ENCODE results near the gene EIF4G3.
"Not testable (repeated sequence)": the region's sequence is repeated elsewhere in the genome, so short reads cannot be mapped to it uniquely, and the experiment has no call there.

The EIF4G3 gene

DNA sequence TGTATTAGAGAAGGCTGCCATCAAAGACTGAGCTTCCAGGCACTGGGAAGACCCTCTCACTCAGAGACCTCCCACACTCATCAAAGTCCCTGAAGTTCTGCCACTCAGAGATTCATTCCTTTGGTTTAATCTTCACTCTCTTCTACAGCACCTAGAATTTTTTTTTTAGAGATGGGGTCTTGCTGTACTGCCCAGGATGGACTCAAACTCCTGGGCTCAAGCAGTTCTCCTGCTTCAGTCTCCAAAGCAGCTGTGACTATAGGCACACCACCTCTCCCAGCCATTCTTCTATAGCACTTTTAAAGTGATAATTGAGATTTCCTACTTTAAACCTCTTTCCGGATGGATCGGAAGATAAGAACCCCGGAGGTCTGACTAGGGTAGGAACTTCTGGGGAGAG lies 385.9 kb downstream of the EIF4G3 start:
- no peak overlapping the region for H3K4me3 ChIP-seq (ENCODE audit: low read length)
- H3K9me3 ChIP-seq (ENCODE audit: control insufficient read depth, low read length): no peaks in the 10 kb centered on the region
- DNase-seq (ENCODE audit: low read depth): no peak
- H3K36me3 ChIP-seq (ENCODE audit: control insufficient read depth, insufficient read depth, low read length, severe bottlenecking): no peaks in the 10 kb centered on the region
- H3K4me1 ChIP-seq (ENCODE audit: control insufficient read depth, insufficient read depth, low read length): peaks cover 18% of the 10 kb centered on the region
- no peaks in the 10 kb centered on the region for H3K27me3 ChIP-seq (replicated peaks; ENCODE audit: control insufficient read depth, insufficient read depth, low read length)
- no peak overlapping the region for H3K9ac ChIP-seq (ENCODE audit: low read length)

DNA sequence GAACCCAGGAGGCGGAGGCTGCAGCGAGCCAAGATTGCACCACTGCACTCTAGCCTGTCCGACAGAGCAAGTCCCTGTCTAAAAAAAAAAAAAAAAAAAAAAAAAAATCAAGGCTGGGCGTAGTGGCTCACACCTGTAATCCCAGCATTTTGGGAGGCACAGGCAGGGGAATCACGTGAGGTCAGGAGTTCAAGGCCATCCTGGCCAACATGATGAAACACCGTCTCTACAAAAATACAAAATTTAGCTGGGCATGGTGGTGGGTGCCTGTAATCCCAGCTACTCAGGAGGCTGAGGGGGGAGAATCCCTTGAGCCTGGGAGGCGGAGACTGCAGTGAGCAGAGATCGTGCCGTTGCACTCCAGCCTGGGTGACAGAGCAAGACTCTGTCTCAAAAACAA lies 387.1 kb downstream of the EIF4G3 start:
- not testable (repeated sequence) for H3K27me3 ChIP-seq (replicated peaks; ENCODE audit: control insufficient read depth, insufficient read depth, low read length); H3K36me3 ChIP-seq (ENCODE audit: control insufficient read depth, insufficient read depth, low read length, severe bottlenecking); DNase-seq (ENCODE audit: low read depth); H3K9me3 ChIP-seq (ENCODE audit: control insufficient read depth, low read length); H3K9ac ChIP-seq (ENCODE audit: low read length); H3K4me3 ChIP-seq (ENCODE audit: low read length)
- peaks cover 26% of the 10 kb centered on the region for H3K4me1 ChIP-seq (ENCODE audit: control insufficient read depth, insufficient read depth, low read length)

DNA sequence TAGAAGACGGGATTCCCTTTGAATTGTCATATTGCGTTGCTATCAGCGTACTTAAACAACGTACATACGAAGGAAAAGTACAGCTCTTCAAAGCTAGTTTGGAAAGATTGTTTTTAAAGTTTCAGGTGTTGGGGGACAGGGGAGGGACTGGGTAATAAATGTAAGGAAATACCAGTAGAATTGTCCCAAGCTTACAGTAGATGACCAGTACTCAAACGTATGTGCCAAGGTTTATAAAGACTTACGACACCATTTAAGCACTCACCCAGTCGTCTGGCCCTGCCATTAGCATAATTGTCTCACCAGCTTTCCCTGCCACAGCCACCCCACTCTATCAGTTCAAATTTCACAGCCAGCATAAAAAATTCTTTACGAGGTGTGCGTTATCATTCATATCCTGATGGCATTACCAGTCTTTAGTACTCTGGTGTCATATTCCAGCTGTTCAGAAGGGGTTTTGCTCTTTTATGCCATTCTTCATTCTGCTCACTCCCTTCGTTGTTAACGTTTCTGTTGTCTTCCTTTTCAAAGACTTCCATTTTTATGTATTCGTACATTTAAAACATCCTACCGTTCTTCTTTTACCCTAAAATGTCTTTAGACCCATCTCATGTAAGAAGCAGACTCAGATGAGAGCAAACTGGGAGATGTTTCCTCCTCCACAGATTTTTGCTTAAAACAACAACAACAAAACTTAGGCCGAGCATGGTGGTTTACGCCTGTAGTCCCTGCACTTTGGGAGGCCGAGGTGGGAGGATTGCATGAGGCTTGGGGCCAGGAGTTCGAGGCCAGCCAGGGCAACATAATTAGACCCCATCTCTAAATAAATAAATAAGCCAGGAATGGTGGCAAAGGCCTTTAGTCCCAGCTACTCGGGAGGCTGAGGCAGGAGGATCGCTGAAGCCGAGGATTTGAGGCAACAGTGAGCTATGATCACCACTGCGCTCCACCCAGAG lies 388.6 kb downstream of the EIF4G3 start:
- H3K4me1 ChIP-seq (ENCODE audit: control insufficient read depth, insufficient read depth, low read length): peaks cover 27% of the 10 kb centered on the region
- peak overlapping the region; percentile 93 for H3K9ac ChIP-seq (ENCODE audit: low read length)
- DNase-seq (ENCODE audit: low read depth): peak; percentile 83
- H3K9me3 ChIP-seq (ENCODE audit: control insufficient read depth, low read length): no peaks in the 10 kb centered on the region
- H3K4me3 ChIP-seq (ENCODE audit: low read length): peak overlapping the region; percentile 89
- no peaks in the 10 kb centered on the region for H3K36me3 ChIP-seq (ENCODE audit: control insufficient read depth, insufficient read depth, low read length, severe bottlenecking)
- no peaks in the 10 kb centered on the region for H3K27me3 ChIP-seq (replicated peaks; ENCODE audit: control insufficient read depth, insufficient read depth, low read length)

DNA sequence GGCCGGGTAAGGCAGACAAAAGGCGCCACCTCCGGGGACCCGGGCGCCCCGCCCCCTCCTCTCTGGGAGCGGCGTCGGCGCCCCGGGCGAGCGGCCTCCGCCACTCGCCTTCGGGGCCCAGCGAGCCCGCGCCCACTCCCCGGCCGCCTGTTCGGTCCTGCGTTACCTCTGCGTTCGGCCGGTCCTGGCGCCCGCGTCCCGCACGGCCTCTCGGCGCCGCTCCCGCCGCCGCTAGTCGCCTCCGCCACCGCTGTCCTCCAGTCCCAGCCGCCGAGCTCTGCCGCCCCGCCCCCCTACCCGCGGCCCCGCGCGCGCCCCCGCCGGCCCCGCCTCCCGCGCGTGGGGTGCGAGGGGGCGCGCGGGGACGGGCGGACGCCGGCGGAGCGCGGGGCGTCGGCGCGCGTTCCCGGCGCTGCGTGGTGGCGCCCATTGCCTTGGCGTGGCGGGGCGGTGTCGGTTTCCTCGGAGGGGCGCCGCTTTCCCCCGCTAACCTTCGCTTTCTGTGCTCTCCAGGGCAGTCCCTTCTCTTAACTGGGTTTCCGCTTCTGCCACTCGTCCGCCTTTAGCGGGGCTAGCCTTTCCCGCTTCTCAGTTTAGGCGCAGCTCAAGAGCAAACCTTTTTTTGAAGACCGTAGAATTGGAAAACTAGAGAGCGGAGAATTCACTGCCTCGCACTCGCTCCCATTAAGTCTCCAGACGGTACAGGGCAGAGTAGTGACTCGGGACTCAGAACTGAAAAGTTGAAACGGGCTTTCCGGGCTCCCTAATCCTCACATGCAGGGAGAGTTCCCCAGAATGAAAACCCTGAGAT lies 389.5 kb downstream of the EIF4G3 start, which contains the start of gene HP1BP3:
Gene HP1BP3, minus strand, starts transcription at position 279 of the 811 bp plus-strand sequence. CDS start 6,867 bp downstream, outside the sequence.
- Histone ChIP-seq H3K4me3 (ENCODE audit: low read length) (peak within 1 kb of the TSS; percentile 90), H3K9ac (ENCODE audit: low read length) (peak within 1 kb of the TSS; percentile 98), H3K36me3 (ENCODE audit: control insufficient read depth, insufficient read depth, low read length, severe bottlenecking) (no peaks in the 10 kb centered on the region), H3K27me3 (replicated peaks; ENCODE audit: control insufficient read depth, insufficient read depth, low read length) (no peaks in the 10 kb centered on the region), H3K9me3 (ENCODE audit: control insufficient read depth, low read length) (no peaks in the 10 kb centered on the region), H3K4me1 (ENCODE audit: control insufficient read depth, insufficient read depth, low read length) (peaks cover 19% of the 10 kb centered on the region)
- DNase-seq (ENCODE audit: low read depth): peak; percentile 91

DNA sequence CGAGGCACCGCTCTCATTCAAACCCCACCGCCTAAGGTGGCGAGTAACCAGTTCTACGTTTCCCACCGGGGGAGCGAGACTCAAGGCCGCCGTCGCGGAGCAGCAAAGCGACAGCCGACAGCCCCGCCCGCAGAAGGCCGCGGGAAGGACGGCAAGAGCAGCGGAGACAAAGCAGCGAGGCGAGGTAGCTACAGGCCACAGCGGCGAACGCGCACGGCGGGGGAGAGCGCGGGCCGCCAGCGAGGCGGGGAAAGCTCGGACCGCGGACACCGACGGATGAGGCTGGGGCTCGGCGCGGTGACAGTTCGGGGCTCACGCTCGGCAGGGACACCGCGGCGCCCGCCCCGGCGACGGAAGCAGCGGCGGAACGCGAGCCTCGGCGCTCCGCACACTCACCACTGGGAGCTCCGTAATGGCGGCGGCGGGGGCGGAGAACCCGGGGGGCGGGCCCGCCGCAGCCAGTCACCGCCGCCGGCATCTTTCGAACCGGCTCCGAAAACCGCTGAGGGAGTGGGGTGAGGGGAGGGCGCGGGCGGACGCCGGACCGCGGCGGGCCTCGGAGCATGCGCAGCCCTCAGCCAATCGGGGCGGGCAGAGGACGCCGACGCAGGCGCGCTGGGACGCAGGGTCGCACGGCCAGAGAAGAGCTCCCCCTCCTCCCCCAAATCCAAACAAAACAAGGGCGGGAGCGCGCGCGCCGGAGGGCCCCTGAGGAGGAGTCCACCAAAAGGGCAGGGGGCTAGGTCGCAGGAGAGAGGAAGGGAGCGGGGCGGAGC lies 390.3 kb downstream of the EIF4G3 start:
- Histone ChIP-seq H3K36me3 (ENCODE audit: control insufficient read depth, insufficient read depth, low read length, severe bottlenecking) (no peaks in the 10 kb centered on the region), H3K9me3 (ENCODE audit: control insufficient read depth, low read length) (no peaks in the 10 kb centered on the region), H3K4me1 (ENCODE audit: control insufficient read depth, insufficient read depth, low read length) (peaks cover 15% of the 10 kb centered on the region), H3K4me3 (ENCODE audit: low read length) (peak overlapping the region; percentile 90), H3K9ac (ENCODE audit: low read length) (peak overlapping the region; percentile 98), H3K27me3 (replicated peaks; ENCODE audit: control insufficient read depth, insufficient read depth, low read length) (no peaks in the 10 kb centered on the region)
- peak; percentile 98 for DNase-seq (ENCODE audit: low read depth)

DNA sequence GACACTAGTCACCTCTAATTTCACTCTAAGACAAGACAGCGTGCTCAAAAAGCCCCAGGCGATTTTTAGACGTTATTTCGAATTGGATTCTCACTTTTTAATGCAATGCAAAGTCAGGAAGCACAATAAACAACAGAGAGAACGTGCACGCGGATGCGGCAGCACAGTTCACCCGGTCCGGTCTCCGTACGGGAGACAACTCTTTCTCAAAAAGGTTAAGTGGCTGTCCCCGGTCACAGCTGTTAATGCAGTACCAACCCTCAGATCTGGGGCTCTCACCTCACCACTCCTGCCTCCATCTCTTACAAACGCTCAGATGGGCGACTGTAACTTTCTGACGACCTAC lies 390.8 kb downstream of the EIF4G3 start:
- H3K36me3 ChIP-seq (ENCODE audit: control insufficient read depth, insufficient read depth, low read length, severe bottlenecking): no peaks in the 10 kb centered on the region
- peak overlapping the region; percentile 90 for H3K4me3 ChIP-seq (ENCODE audit: low read length)
- peaks cover 15% of the 10 kb centered on the region for H3K4me1 ChIP-seq (ENCODE audit: control insufficient read depth, insufficient read depth, low read length)
- no peak for DNase-seq (ENCODE audit: low read depth)
- H3K27me3 ChIP-seq (replicated peaks; ENCODE audit: control insufficient read depth, insufficient read depth, low read length): no peaks in the 10 kb centered on the region
- peak overlapping the region; percentile 98 for H3K9ac ChIP-seq (ENCODE audit: low read length)
- no peaks in the 10 kb centered on the region for H3K9me3 ChIP-seq (ENCODE audit: control insufficient read depth, low read length)

DNA sequence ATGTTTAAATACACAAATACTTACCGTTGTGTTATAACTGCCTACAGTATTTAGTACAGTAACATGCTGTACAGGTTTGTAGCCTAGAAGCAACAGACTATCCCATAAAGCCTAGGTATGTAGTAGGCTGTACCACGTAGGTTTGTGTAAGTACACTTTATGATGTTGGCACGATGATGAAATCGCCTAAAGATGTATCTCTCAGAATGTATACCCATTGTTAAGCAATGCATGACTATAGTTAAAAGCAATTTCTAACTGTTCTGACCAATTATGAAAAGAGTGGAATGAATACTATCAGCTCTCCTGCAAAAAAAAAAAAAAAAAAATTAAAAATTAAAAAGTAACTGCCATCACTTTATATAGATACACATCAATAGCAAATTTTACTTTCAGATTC lies 401.0 kb downstream of the EIF4G3 start:
- DNase-seq (ENCODE audit: low read depth): no peak
- no peak overlapping the region for H3K9ac ChIP-seq (ENCODE audit: low read length)
- H3K4me3 ChIP-seq (ENCODE audit: low read length): no peak overlapping the region
- H3K4me1 ChIP-seq (ENCODE audit: control insufficient read depth, insufficient read depth, low read length): peaks cover 15% of the 10 kb centered on the region
- H3K27me3 ChIP-seq (replicated peaks; ENCODE audit: control insufficient read depth, insufficient read depth, low read length): no peaks in the 10 kb centered on the region
- H3K9me3 ChIP-seq (ENCODE audit: control insufficient read depth, low read length): no peaks in the 10 kb centered on the region
- H3K36me3 ChIP-seq (ENCODE audit: control insufficient read depth, insufficient read depth, low read length, severe bottlenecking): peaks cover 81% of the 10 kb centered on the region

DNA sequence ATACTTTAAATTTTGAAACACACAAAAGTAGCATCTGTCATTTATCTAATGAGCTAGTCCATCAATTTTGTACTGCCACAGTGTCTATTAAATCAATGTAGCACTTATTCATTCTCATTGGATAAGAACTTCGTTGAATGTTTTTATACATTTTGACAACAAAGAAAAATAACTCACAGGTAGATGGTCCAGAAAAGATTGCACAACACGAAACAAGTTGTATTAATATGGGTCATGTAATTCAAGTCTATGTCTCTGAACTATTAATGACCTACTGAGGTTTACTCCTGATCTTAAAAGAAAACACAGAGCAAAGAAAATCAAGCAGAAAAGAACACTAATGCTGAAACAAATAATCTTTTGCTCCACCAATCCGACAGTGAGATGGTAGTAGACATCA lies 404.9 kb downstream of the EIF4G3 start:
- peaks cover 93% of the 10 kb centered on the region for H3K36me3 ChIP-seq (ENCODE audit: control insufficient read depth, insufficient read depth, low read length, severe bottlenecking)
- no peak for DNase-seq (ENCODE audit: low read depth)
- H3K9ac ChIP-seq (ENCODE audit: low read length): no peak overlapping the region
- H3K27me3 ChIP-seq (replicated peaks; ENCODE audit: control insufficient read depth, insufficient read depth, low read length): no peaks in the 10 kb centered on the region
- peaks cover 11% of the 10 kb centered on the region for H3K4me1 ChIP-seq (ENCODE audit: control insufficient read depth, insufficient read depth, low read length)
- H3K9me3 ChIP-seq (ENCODE audit: control insufficient read depth, low read length): no peaks in the 10 kb centered on the region
- H3K4me3 ChIP-seq (ENCODE audit: low read length): no peak overlapping the region

DNA sequence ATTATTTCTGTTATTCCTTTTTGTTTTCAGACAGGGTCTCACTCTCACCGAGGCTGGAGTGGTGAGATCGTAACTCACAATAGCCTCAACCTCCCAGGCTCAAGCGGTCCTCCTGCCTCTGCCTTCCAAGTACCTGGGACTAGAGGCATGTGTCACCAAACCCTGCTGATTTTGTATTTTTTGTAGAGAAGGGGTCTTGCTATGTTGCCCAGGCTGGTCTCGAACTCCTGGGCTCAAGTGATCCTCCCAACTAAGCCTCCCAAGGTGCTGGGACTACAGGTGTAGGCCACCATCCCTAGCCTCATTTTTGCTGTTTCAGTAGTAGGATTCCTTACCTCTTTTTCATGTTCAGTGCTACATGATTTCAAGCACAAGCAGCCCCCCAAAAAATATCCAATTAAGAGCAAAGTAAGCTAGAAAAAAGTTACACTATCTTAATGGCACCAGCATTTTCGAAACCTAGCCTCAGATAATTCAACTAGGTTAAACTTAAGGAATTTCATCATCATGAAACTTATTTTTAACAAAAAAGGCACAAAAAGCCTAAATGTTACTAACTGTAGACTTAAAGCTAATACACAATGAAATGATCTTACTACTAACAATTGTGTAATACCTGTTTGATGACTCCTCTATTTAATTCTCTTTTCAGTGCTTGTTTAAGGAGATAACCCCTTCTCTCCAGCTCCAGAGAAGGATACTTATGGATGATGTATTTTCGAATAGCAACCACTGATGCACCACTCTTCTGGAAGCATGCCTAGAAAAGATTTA lies 406.2 kb downstream of the EIF4G3 start:
- Histone ChIP-seq H3K9me3 (ENCODE audit: control insufficient read depth, low read length) (no peaks in the 10 kb centered on the region), H3K36me3 (ENCODE audit: control insufficient read depth, insufficient read depth, low read length, severe bottlenecking) (peaks cover 94% of the 10 kb centered on the region), H3K9ac (ENCODE audit: low read length) (no peak overlapping the region), H3K27me3 (replicated peaks; ENCODE audit: control insufficient read depth, insufficient read depth, low read length) (no peaks in the 10 kb centered on the region), H3K4me3 (ENCODE audit: low read length) (no peak overlapping the region), H3K4me1 (ENCODE audit: control insufficient read depth, insufficient read depth, low read length) (no peaks in the 10 kb centered on the region)
- no peak for DNase-seq (ENCODE audit: low read depth)

DNA sequence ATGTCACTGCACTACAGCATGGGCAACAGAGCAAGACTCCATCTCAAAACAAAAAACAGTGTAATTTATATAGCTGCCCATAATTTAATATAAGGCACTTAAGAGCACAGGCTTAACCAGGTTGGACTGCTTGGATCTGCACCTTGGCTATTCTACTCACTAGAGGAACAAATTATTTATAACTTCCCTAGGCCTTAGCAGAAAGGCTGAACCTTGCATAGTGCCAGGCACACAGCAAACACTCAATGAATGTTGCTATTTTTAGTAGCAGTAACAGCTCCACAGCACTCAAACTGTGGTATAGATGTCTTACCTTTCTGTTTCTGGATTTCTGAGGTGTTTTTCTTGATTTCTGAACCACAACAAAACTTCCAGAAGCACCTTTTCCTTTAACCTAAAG lies 409.4 kb downstream of the EIF4G3 start:
- H3K4me3 ChIP-seq (ENCODE audit: low read length): no peak overlapping the region
- H3K4me1 ChIP-seq (ENCODE audit: control insufficient read depth, insufficient read depth, low read length): no peaks in the 10 kb centered on the region
- H3K27me3 ChIP-seq (replicated peaks; ENCODE audit: control insufficient read depth, insufficient read depth, low read length): no peaks in the 10 kb centered on the region
- H3K9me3 ChIP-seq (ENCODE audit: control insufficient read depth, low read length): no peaks in the 10 kb centered on the region
- no peak overlapping the region for H3K9ac ChIP-seq (ENCODE audit: low read length)
- peaks cover 94% of the 10 kb centered on the region for H3K36me3 ChIP-seq (ENCODE audit: control insufficient read depth, insufficient read depth, low read length, severe bottlenecking)
- DNase-seq (ENCODE audit: low read depth): no peak
